ENCODE measurements around the gene USP3. TPM values are rescaled to one million over a fixed set of nuclear protein-coding genes. Genes with fewer than 3 reads are reported as not detected.

Gene USP3
- polyA plus RNA-seq, 1 of the 3 experiments (the other 2 are of a cell fraction), result 9.3 TPM

DNA sequence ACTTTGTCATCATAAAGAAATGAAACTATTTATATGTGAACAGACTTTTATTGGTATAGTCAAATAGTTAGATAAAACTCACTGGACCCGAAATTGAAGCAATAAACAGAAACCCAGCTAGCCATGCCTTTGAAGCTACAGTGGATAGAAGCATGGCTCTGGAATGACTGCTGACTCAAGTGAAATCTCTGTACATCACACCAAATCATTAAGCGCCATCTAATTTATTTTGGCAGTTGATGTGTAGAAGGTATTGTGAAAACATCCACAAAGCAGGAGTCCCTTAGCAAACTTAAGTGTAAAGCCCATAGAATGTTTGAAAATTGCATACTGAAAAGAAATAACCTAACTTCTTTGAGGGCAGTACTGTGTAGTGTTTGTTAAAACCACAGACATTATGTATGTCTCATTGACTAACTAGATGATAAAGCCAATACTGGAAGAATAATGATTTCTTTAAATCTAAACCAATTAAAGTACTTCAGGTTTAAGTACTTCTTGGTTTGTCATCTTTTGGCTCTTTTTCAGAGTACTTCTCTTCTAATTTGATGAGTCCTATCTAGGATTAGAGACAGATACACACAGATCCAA is 50.0 kb downstream of the USP3 start:
- H3K4me3 ChIP-seq (ENCODE audit: low read depth in 2 of 2, low read length in 1 of 2), result no peak overlapping the region
- peaks cover 18% of the 10 kb centered on the region for H3F3A ChIP-seq (replicated peaks; ENCODE audit: insufficient read depth)
- H2AFZ ChIP-seq (ENCODE audit: low read depth), result no peak overlapping the region
- TF ChIP-seq MEF2A (IDR thresholded peaks at IDR 0.05; ENCODE audit: borderline replicate concordance, low read depth) (no peak), YY1 (IDR thresholded peaks at IDR 0.05; ENCODE audit: low read depth) (no peak), CHD2 (IDR thresholded peaks at IDR 0.05; ENCODE audit: low read length, partially characterized antibody) (no peak)
- TF ChIP-seq, protein P1, sequence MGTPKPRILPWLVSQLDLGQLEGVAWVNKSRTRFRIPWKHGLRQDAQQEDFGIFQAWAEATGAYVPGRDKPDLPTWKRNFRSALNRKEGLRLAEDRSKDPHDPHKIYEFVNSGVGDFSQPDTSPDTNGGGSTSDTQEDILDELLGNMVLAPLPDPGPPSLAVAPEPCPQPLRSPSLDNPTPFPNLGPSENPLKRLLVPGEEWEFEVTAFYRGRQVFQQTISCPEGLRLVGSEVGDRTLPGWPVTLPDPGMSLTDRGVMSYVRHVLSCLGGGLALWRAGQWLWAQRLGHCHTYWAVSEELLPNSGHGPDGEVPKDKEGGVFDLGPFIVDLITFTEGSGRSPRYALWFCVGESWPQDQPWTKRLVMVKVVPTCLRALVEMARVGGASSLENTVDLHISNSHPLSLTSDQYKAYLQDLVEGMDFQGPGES (IDR thresholded peaks at IDR 0.05; ENCODE audit: low read depth, low read length), result no peak
- peak overlapping the region in 1 of 2 experiments; percentile 81; a peak in 1 of 4 replicates for H3K27ac ChIP-seq (ENCODE audit: low read depth in 2 of 2, low read length in 1 of 2)
- POLR2A ChIA-PET, result no interaction called here
- no peaks in the 10 kb centered on the region for H3K9me3 ChIP-seq
- no peak overlapping the region for H3K4me2 ChIP-seq
- no peak overlapping the region for H3K9ac ChIP-seq
- H4K20me1 ChIP-seq (ENCODE audit: insufficient read depth), result no peaks in the 10 kb centered on the region
- peaks cover 12% of the 10 kb centered on the region for H3K79me2 ChIP-seq (ENCODE audit: insufficient read depth)
- no peaks in the 10 kb centered on the region for H3K9me2 ChIP-seq
- peaks cover 7 to 27% of the 10 kb centered on the region in 2 experiments; a peak in 3 of 4 replicates for H3K4me1 ChIP-seq (ENCODE audit: control insufficient read depth in 1 of 2, insufficient read depth in 2 of 2, low read depth in 1 of 2, low read length in 1 of 2)
- CTCF ChIA-PET, result interaction anchor here (1.5 kb wide), 1 partner anchor 88 kb away, joined by 6 read pairs; no protein-coding TSS in a partner anchor
- no peak for DNase-seq
- H3K27me3 ChIP-seq (ENCODE audit: insufficient read depth), result no peaks in the 10 kb centered on the region
- H3K36me3 ChIP-seq (replicated peaks in 1 of 2; ENCODE audit: control insufficient read depth in 1 of 2, insufficient read depth in 2 of 2, low read length in 1 of 2), result peaks cover 13 to 51% of the 10 kb centered on the region in 2 experiments
- 94% methylated on average over 2 of the region's 2 CpGs for WGBS (ENCODE audit: low lambda C conversion rate)

DNA sequence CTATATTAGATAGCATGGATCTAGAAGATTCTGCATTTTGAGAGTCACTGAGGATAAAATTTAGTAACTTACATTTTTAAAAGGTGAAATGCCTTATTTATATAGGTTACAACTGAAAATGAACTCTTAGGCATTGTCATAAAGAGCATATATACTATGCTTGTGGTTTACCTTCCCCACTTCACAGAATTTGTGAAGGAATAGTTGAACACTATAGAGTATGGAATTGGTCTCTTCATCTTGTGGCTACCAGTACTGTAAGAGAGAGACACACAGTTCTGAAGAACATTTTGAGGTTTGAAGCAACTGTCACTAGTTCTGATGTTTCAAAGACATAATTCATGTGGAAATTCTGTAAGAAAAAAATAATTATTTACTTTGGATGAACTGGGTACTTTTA is 51.1 kb downstream of the USP3 start:
- Histone ChIP-seq H3K9me2 (no peaks in the 10 kb centered on the region), H3K79me2 (ENCODE audit: insufficient read depth) (peaks cover 5% of the 10 kb centered on the region), H3K27me3 (ENCODE audit: insufficient read depth) (no peaks in the 10 kb centered on the region), H3F3A (replicated peaks; ENCODE audit: insufficient read depth) (peaks cover 18% of the 10 kb centered on the region), H3K4me2 (no peak overlapping the region), H3K4me1 (ENCODE audit: control insufficient read depth in 1 of 2, insufficient read depth in 2 of 2, low read depth in 1 of 2, low read length in 1 of 2) (peaks cover 7 to 27% of the 10 kb centered on the region in 2 experiments; a peak in 3 of 4 replicates), H3K36me3 (replicated peaks in 1 of 2; ENCODE audit: control insufficient read depth in 1 of 2, insufficient read depth in 2 of 2, low read length in 1 of 2) (peaks cover 19 to 53% of the 10 kb centered on the region in 2 experiments), H2AFZ (ENCODE audit: low read depth) (no peak overlapping the region), H3K27ac (ENCODE audit: low read depth in 2 of 2, low read length in 1 of 2) (no peak overlapping the region), H4K20me1 (ENCODE audit: insufficient read depth) (no peaks in the 10 kb centered on the region), H3K4me3 (ENCODE audit: low read depth in 2 of 2, low read length in 1 of 2) (no peak overlapping the region), H3K9ac (no peak overlapping the region), H3K9me3 (no peaks in the 10 kb centered on the region)
- ChIA-PET POLR2A (no interaction called here), CTCF (no interaction called here)
- no peak for DNase-seq
- TF ChIP-seq SIN3A (IDR thresholded peaks at IDR 0.05; ENCODE audit: borderline replicate concordance, low read depth, low read length) (no peak), GABPA (IDR thresholded peaks at IDR 0.05; ENCODE audit: low read depth) (no peak), TAF1 (IDR thresholded peaks at IDR 0.05; ENCODE audit: borderline replicate concordance, low read depth, low read length) (no peak), RAD21 (IDR thresholded peaks at IDR 0.05; ENCODE audit: low read length) (no peak), FOSL2 (IDR thresholded peaks at IDR 0.05; ENCODE audit: borderline replicate concordance, low read depth) (no peak), JUND (IDR thresholded peaks at IDR 0.05) (no peak), RCOR1 (IDR thresholded peaks at IDR 0.05; ENCODE audit: low read length) (no peak), TCF12 (IDR thresholded peaks at IDR 0.05) (no peak), ELF1 (IDR thresholded peaks at IDR 0.05) (no peak)
- TF ChIP-seq, protein P2, sequence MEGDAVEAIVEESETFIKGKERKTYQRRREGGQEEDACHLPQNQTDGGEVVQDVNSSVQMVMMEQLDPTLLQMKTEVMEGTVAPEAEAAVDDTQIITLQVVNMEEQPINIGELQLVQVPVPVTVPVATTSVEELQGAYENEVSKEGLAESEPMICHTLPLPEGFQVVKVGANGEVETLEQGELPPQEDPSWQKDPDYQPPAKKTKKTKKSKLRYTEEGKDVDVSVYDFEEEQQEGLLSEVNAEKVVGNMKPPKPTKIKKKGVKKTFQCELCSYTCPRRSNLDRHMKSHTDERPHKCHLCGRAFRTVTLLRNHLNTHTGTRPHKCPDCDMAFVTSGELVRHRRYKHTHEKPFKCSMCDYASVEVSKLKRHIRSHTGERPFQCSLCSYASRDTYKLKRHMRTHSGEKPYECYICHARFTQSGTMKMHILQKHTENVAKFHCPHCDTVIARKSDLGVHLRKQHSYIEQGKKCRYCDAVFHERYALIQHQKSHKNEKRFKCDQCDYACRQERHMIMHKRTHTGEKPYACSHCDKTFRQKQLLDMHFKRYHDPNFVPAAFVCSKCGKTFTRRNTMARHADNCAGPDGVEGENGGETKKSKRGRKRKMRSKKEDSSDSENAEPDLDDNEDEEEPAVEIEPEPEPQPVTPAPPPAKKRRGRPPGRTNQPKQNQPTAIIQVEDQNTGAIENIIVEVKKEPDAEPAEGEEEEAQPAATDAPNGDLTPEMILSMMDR (IDR thresholded peaks at IDR 0.05), result no peak
- TF ChIP-seq, protein P3, sequence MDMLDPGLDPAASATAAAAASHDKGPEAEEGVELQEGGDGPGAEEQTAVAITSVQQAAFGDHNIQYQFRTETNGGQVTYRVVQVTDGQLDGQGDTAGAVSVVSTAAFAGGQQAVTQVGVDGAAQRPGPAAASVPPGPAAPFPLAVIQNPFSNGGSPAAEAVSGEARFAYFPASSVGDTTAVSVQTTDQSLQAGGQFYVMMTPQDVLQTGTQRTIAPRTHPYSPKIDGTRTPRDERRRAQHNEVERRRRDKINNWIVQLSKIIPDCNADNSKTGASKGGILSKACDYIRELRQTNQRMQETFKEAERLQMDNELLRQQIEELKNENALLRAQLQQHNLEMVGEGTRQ (IDR thresholded peaks at IDR 0.05; ENCODE audit: borderline replicate concordance, low read depth, low read length), result no peak
- TF ChIP-seq, protein P1 (IDR thresholded peaks at IDR 0.05; ENCODE audit: low read depth, low read length), result no peak

All from SK-N-SH (cell line).